GM18858 (cell line): Measurements from ENCODE around the gene METTL13.

Experiments used
- ATAC-seq: cut with Tn5 transposase; IDR thresholded peaks from one replicate; pipeline ENCODE4 v1.9.1; 2021; ENCODE audit not compliant: unreplicated experiment

METTL13 gene

GRCh38 chr1:171841931-171842761, 60.7 kb downstream of the METTL13 start:
- ATAC-seq = no peak

GRCh38 chr1:171844381-171844780, 62.9 kb downstream of the METTL13 start:
- no peak for ATAC-seq

- ATAC-seq = no peak
Observed at GRCh38 chr1:171845998-171846397, 64.5 kb downstream of the METTL13 start.
